GM23338 (cell line): Measurements from ENCODE around the gene CTRB1.

Experiments
- CREB1 ChIP-seq: fragments of 250-450 bp; sonication (Bioruptor Pico); IDR thresholded peaks from 2 replicates; pipeline ENCODE4 v1.5.0; 2020; ENCODE audit warnings: low read depth, mild to moderate bottlenecking, moderate library complexity
- EZH2 ChIP-seq: fragments of 200-600 bp; sonication (generic); IDR thresholded peaks from one replicate; pipeline ENCODE4 v1.8.0; 2017; ENCODE audit warnings: antibody characterized with exemption, mild to moderate bottlenecking, low read depth; ENCODE audit not compliant: unreplicated experiment
- EZH2phosphoT487 ChIP-seq: fragments of 200-600 bp; sonication (generic); IDR thresholded peaks from one replicate; pipeline ENCODE4 v1.8.1; 2018; ENCODE audit warnings: antibody characterized with exemption; ENCODE audit not compliant: unreplicated experiment
- POLR2AphosphoS5 ChIP-seq: IDR thresholded peaks from 2 replicates; pipeline ENCODE4 v1.6.1; 2016; ENCODE audit warnings: antibody characterized with exemption, low read depth
- REST ChIP-seq: IDR thresholded peaks from one replicate; pipeline ENCODE4 v1.6.1; 2018; ENCODE audit warnings: antibody characterized with exemption; ENCODE audit not compliant: unreplicated experiment
- ZNF462 ChIP-seq: fragments of 250-450 bp; sonication (Bioruptor Pico); IDR thresholded peaks from 2 replicates; pipeline ENCODE4 v1.5.0; 2020; ENCODE audit warnings: mild to moderate bottlenecking, moderate library complexity
- TF ChIP-seq, protein P1 (sequence below), 2 experiments: fragments of 200-600 bp in 1 of 2; sonication (generic) in 1 of 2; conservative IDR thresholded peaks; 2 replicates each; pipeline versions ENCODE4 v1.5.1 to v1.6.1; 2016 to 2017; ENCODE audit warnings: antibody characterized with exemption in 2 of 2, low read depth in 2 of 2, mild to moderate bottlenecking in 2 of 2, moderate library complexity in 1 of 2

- TF ChIP-seq, protein P1, sequence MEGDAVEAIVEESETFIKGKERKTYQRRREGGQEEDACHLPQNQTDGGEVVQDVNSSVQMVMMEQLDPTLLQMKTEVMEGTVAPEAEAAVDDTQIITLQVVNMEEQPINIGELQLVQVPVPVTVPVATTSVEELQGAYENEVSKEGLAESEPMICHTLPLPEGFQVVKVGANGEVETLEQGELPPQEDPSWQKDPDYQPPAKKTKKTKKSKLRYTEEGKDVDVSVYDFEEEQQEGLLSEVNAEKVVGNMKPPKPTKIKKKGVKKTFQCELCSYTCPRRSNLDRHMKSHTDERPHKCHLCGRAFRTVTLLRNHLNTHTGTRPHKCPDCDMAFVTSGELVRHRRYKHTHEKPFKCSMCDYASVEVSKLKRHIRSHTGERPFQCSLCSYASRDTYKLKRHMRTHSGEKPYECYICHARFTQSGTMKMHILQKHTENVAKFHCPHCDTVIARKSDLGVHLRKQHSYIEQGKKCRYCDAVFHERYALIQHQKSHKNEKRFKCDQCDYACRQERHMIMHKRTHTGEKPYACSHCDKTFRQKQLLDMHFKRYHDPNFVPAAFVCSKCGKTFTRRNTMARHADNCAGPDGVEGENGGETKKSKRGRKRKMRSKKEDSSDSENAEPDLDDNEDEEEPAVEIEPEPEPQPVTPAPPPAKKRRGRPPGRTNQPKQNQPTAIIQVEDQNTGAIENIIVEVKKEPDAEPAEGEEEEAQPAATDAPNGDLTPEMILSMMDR (conservative IDR thresholded peaks at IDR 0.05; ENCODE audit: low read depth in 2 of 2) = no peak
- no peak for TF ChIP-seq EZH2phosphoT487
- no peak for TF ChIP-seq POLR2AphosphoS5
- no peak for TF ChIP-seq CREB1 (CRISPR knock-in tag)
- TF ChIP-seq EZH2 = no peak
- no peak for TF ChIP-seq REST
- TF ChIP-seq ZNF462 (CRISPR knock-in tag) = no peak
Observed at GRCh38 chr16:75267631-75268264, 49.0 kb downstream of the CTRB1 start.
